ENCODE measurements around the gene PEX6. TPM values are rescaled to one million over a fixed set of nuclear protein-coding genes. Genes with fewer than 3 reads are reported as not detected.
A peak's percentile ranks its signal among the peaks of the same experiment; 100 is the strongest.

The PEX6 gene
- total and polyA plus RNA-seq, 2 of the 13 experiments (the other 11 are each of a cell fraction or from before 2014, with no cell fraction given) = 5.1 to 6.7 TPM

- TF ChIP-seq, protein P1, sequence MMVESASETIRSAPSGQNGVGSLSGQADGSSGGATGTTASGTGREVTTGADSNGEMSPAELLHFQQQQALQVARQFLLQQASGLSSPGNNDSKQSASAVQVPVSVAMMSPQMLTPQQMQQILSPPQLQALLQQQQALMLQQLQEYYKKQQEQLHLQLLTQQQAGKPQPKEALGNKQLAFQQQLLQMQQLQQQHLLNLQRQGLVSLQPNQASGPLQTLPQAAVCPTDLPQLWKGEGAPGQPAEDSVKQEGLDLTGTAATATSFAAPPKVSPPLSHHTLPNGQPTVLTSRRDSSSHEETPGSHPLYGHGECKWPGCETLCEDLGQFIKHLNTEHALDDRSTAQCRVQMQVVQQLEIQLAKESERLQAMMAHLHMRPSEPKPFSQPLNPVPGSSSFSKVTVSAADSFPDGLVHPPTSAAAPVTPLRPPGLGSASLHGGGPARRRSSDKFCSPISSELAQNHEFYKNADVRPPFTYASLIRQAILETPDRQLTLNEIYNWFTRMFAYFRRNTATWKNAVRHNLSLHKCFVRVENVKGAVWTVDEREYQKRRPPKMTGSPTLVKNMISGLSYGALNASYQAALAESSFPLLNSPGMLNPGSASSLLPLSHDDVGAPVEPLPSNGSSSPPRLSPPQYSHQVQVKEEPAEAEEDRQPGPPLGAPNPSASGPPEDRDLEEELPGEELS (CRISPR knock-in tag; IDR thresholded peaks at IDR 0.05) = peak; percentile 64; the same call in 1 of the 2 replicates
- TF ChIP-seq SSRP1 (CRISPR knock-in tag; IDR thresholded peaks at IDR 0.05) (peak; percentile 65), SRF (IDR thresholded peaks at IDR 0.05; ENCODE audit: low read depth, low read length) (peak; percentile 30; the same call in 1 of the 2 replicates), ZKSCAN5 (CRISPR knock-in tag; IDR thresholded peaks at IDR 0.05) (no peak), MAFK (conservative IDR thresholded peaks at IDR 0.05 in 1 of 2, IDR thresholded peaks at IDR 0.05 in 1 of 2; ENCODE audit: low read length in 2 of 2) (0 out of 4 replicates have a peak, but pooled peaks have one; percentile 17 to 29), SP5 (CRISPR knock-in tag; IDR thresholded peaks at IDR 0.05; ENCODE audit: borderline replicate concordance, low read depth) (peak; percentile 86), ZSCAN22 (CRISPR knock-in tag; IDR thresholded peaks at IDR 0.05) (no peak), SKI (IDR thresholded peaks at IDR 0.05; ENCODE audit: partially characterized antibody) (no peak), ARNTL (CRISPR knock-in tag; IDR thresholded peaks at IDR 0.05) (peak; percentile 95), ARNT (IDR thresholded peaks at IDR 0.05) (no peak), ZFX (CRISPR knock-in tag; IDR thresholded peaks at IDR 0.05; ENCODE audit: low read depth) (peak; percentile 94), ZNF589 (CRISPR knock-in tag; conservative IDR thresholded peaks at IDR 0.05) (no peak), CSRNP1 (CRISPR knock-in tag; IDR thresholded peaks at IDR 0.05) (no peak), RBM22 (optimal IDR thresholded peaks at IDR 0.05; ENCODE audit: low read length) (no peak), ZBTB1 (CRISPR knock-in tag; IDR thresholded peaks at IDR 0.05; ENCODE audit: borderline replicate concordance) (no peak; the same call in 1 of the 2 replicates), ZNF354B (CRISPR knock-in tag; IDR thresholded peaks at IDR 0.05) (no peak), SIN3B (IDR thresholded peaks at IDR 0.05; ENCODE audit: low read length) (no peak), ZBTB7A (CRISPR knock-in tag; IDR thresholded peaks at IDR 0.05) (no peak; the same call in 1 of the 2 replicates), E2F2 (CRISPR knock-in tag; IDR thresholded peaks at IDR 0.05; ENCODE audit: borderline replicate concordance) (no peak)
- TF ChIP-seq, protein P2, sequence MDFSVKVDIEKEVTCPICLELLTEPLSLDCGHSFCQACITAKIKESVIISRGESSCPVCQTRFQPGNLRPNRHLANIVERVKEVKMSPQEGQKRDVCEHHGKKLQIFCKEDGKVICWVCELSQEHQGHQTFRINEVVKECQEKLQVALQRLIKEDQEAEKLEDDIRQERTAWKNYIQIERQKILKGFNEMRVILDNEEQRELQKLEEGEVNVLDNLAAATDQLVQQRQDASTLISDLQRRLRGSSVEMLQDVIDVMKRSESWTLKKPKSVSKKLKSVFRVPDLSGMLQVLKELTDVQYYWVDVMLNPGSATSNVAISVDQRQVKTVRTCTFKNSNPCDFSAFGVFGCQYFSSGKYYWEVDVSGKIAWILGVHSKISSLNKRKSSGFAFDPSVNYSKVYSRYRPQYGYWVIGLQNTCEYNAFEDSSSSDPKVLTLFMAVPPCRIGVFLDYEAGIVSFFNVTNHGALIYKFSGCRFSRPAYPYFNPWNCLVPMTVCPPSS (IDR thresholded peaks at IDR 0.05) = no peak
- TF ChIP-seq, protein P3, sequence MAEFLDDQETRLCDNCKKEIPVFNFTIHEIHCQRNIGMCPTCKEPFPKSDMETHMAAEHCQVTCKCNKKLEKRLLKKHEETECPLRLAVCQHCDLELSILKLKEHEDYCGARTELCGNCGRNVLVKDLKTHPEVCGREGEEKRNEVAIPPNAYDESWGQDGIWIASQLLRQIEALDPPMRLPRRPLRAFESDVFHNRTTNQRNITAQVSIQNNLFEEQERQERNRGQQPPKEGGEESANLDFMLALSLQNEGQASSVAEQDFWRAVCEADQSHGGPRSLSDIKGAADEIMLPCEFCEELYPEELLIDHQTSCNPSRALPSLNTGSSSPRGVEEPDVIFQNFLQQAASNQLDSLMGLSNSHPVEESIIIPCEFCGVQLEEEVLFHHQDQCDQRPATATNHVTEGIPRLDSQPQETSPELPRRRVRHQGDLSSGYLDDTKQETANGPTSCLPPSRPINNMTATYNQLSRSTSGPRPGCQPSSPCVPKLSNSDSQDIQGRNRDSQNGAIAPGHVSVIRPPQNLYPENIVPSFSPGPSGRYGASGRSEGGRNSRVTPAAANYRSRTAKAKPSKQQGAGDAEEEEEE (CRISPR knock-in tag; IDR thresholded peaks at IDR 0.05; ENCODE audit: borderline replicate concordance) = peak; percentile 60; the same call in 1 of the 2 replicates
These were observed 35.0 kb upstream of the PEX6 start, which contains the start of the genes KLHDC3 and MEA1 (continued) for GRCh38 chr6:43013843-43014433.

All from HepG2 (cell line).